ENCODE results near the gene TEK.
"Not testable (repeated sequence)": the region's sequence is repeated elsewhere in the genome, so short reads cannot be mapped to it uniquely, and the experiment has no call there.

DNA sequence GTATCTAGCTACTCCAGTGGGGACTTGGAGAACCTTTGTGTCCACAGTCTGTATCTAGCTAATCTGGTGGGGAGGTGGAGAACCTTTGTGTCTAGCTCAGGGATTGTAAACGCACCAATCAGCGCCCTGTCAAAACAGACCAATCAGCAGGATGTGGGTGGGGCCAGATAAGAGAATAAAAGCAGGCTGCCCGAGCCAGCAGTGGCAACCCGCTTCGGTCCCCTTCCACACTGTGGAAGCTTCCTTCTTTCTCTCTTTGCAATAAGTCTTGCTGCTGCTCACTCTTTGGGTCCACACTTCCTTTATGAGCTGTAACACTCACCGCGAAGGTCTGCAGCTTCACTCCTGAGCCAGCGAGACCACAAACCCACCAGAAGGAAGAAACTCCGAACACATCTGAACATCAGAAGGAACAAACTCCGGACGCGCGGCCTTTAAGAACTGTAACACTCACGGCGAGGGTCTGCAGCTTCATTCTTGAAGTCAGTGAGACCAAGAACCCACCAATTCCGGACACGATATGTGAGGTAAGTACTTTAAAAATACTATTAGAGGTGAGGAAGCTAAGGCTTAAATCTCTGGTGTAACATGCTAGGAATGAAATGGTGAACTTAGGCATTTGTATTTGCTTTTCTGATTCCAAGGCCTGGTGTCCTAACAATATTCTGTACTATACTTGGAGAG is 15.5 kb upstream of the TEK start:
- TF ChIP-seq, protein P1, sequence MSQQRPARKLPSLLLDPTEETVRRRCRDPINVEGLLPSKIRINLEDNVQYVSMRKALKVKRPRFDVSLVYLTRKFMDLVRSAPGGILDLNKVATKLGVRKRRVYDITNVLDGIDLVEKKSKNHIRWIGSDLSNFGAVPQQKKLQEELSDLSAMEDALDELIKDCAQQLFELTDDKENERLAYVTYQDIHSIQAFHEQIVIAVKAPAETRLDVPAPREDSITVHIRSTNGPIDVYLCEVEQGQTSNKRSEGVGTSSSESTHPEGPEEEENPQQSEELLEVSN (IDR thresholded peaks at IDR 0.05; ENCODE audit: borderline replicate concordance, low read depth), result not testable (repeated sequence)
- not testable (repeated sequence) for TF ChIP-seq JUN (IDR thresholded peaks at IDR 0.05); MYC (IDR thresholded peaks at IDR 0.05; ENCODE audit: borderline replicate concordance, low read length); PHF8 (IDR thresholded peaks at IDR 0.05; ENCODE audit: borderline replicate concordance, low read depth)
